Liver (tissue), 9 donors: Measurements from ENCODE around the gene TSPAN5. TPM values are rescaled to one million over a fixed set of nuclear protein-coding genes. Genes with fewer than 3 reads are reported as not detected.

Experiments
- DNase-seq: peaks from one replicate; pipeline ENCODE4 v3.0.0-alpha.2; 2017; ENCODE audit warnings: low spot score
- H3K27ac ChIP-seq, 2 donors: one replicate each; pipeline ENCODE4 v1.7.0; 2013; ENCODE audit warnings: inconsistent platforms in 2 of 2, low read length in 2 of 2, control low read depth in 1 of 2, low read depth in 1 of 2, mild to moderate bottlenecking in 1 of 2
- H3K27me3 ChIP-seq, 4 donors: one replicate each; pipeline versions ENCODE4 v1.6.1 to v1.7.0; 2013; ENCODE audit warnings: low read length in 3 of 4, inconsistent platforms in 1 of 4, mild to moderate bottlenecking in 1 of 4, moderate library complexity in 1 of 4; ENCODE audit not compliant: control insufficient read depth in 4 of 4, insufficient read depth in 4 of 4
- H3K36me3 ChIP-seq, 4 donors: one replicate each; pipeline versions ENCODE4 v1.6.1 to v1.7.0; 2013; ENCODE audit warnings: low read length in 3 of 4, mild to moderate bottlenecking in 3 of 4, low read depth in 1 of 4, moderate library complexity in 1 of 4; ENCODE audit not compliant: control insufficient read depth in 4 of 4, insufficient read depth in 3 of 4
- H3K4me1 ChIP-seq, 4 donors: one replicate each; pipeline versions ENCODE4 v1.6.1 to v1.7.0; 2013; ENCODE audit warnings: low read length in 3 of 4, mild to moderate bottlenecking in 3 of 4, moderate library complexity in 1 of 4; ENCODE audit not compliant: control insufficient read depth in 4 of 4, insufficient read depth in 4 of 4
- H3K4me3 ChIP-seq, 3 donors: one replicate each; pipeline versions ENCODE4 v1.6.1 to v1.7.0; 2013; ENCODE audit warnings: low read length in 3 of 3, control low read depth in 1 of 3, low read depth in 1 of 3, mild to moderate bottlenecking in 1 of 3
- H3K9ac ChIP-seq, 2 donors: one replicate each; pipeline ENCODE4 v1.7.0; 2013; ENCODE audit warnings: low read length in 2 of 2, mild to moderate bottlenecking in 2 of 2, moderate library complexity in 2 of 2, control low read depth in 1 of 2, low read depth in 1 of 2
- H3K9me3 ChIP-seq, 4 donors: one replicate each; pipeline versions ENCODE4 v1.6.1 to v1.7.0; 2013; ENCODE audit warnings: low read length in 3 of 4; ENCODE audit not compliant: control insufficient read depth in 4 of 4
- EGR1 ChIP-seq, 2 donors: IDR thresholded peaks; 2 replicates each; pipeline ENCODE4 v1.6.1; 2016 to 2018; ENCODE audit warnings: antibody characterized with exemption in 2 of 2, low read depth in 2 of 2
- FOXA1 ChIP-seq: IDR thresholded peaks from 2 replicates; pipeline ENCODE4 v1.6.1; 2016; ENCODE audit warnings: antibody characterized with exemption
- GABPA ChIP-seq, 2 donors: IDR thresholded peaks in 1 of 2; conservative IDR thresholded peaks in 1 of 2; 2 replicates each; pipeline ENCODE4 v1.6.1; 2016; ENCODE audit warnings: antibody characterized with exemption in 2 of 2, mild to moderate bottlenecking in 1 of 2, moderate library complexity in 1 of 2
- HNF4A ChIP-seq, 2 donors: conservative IDR thresholded peaks; 2 replicates each; pipeline ENCODE4 v1.6.1; 2016; ENCODE audit warnings: antibody characterized with exemption in 2 of 2, mild to moderate bottlenecking in 2 of 2
- HNF4G ChIP-seq: IDR thresholded peaks from 2 replicates; pipeline ENCODE4 v1.6.1; 2016; ENCODE audit warnings: antibody characterized with exemption
- NR2F2 ChIP-seq: IDR thresholded peaks from 2 replicates; pipeline ENCODE4 v1.6.1; 2016; ENCODE audit warnings: antibody characterized with exemption
- RAD21 ChIP-seq, 2 donors: IDR thresholded peaks; 2 replicates each; pipeline ENCODE4 v1.6.1; 2016; ENCODE audit warnings: antibody characterized with exemption in 2 of 2, mild to moderate bottlenecking in 2 of 2
- SP1 ChIP-seq: IDR thresholded peaks from 2 replicates; pipeline ENCODE4 v1.6.1; 2018; ENCODE audit warnings: antibody characterized with exemption, mild to moderate bottlenecking
- YY1 ChIP-seq: IDR thresholded peaks from 2 replicates; pipeline ENCODE4 v1.6.1; 2016; ENCODE audit warnings: antibody characterized with exemption, mild to moderate bottlenecking
- WGBS: extraction: QIAGEN DNeasy Blood & Tissue Kit; methylation state at CpG from one replicate; pipeline ENCODE4 v1.1.7; 2013; 5-methylcytosine and 5-hydroxymethylcytosine counted together
- polyA plus RNA-seq, 2 donors: library from polyadenylated mRNA; stranded (reverse) in 1 of 2; unstranded in 1 of 2; fragments of 200-250 nt in 1 of 2; fragments of >200 nt in 1 of 2; fragmentation: Nextera tagmentation in 1 of 2; extraction: Ambion mirVana in 1 of 2; gene quantifications; one replicate each; pipeline versions ENCODE4 v1.2.1 to v1.2.3, GENCODE V29; 2013 to 2015
- total RNA-seq, 2 donors: library from RNA; depleted of rRNA; stranded (reverse); fragments of >200 nt; gene quantifications; one replicate each; pipeline ENCODE4 v1.2.3, GENCODE V29; 2014
- TF ChIP-seq, protein P1 (sequence below): fragments of 150-350 bp; IDR thresholded peaks from 2 replicates; pipeline ENCODE4 v1.5.1; 2017; ENCODE audit warnings: improper control_type of control experiment, low read depth, low read length; ENCODE audit not compliant: missing input control
- TF ChIP-seq, protein P2 (sequence below): IDR thresholded peaks from 2 replicates; pipeline ENCODE4 v1.6.1; 2016; ENCODE audit warnings: antibody characterized with exemption
- TF ChIP-seq, protein P3 (sequence below): IDR thresholded peaks from 2 replicates; pipeline ENCODE4 v1.6.1; 2016; ENCODE audit warnings: antibody characterized with exemption
- TF ChIP-seq, protein P4 (sequence below): IDR thresholded peaks from 2 replicates; pipeline ENCODE4 v1.6.1; 2016; ENCODE audit warnings: antibody characterized with exemption
- donor health status: healthy.
- donor health status: healthy.
- donor health status: healthy.
- donor health status: healthy.
- donor health status: healthy.

The TSPAN5 gene
- total and polyA plus RNA-seq, 4 donors, result 0.36 to 54.0 (median 0.63) TPM

DNA sequence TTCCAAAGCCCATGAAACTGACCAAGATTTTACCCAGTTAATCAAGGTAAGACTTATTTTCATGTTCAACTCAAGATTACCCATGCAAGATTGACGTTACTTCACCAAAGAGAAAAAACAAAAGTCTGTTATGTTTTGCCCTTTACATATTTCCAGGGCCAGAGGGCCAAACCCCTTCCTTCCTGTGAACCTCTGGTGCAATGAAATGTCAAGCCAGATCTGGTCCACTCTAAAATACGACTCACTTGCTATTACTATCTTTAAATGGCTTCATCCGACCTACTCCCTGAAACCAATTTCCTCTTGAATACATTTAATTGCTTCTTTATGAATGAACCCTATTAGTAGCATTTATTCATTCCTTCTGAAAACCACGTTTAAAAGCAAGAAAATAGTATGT lies 33.0 kb downstream of the TSPAN5 start (continued):
- TF ChIP-seq, protein P1, sequence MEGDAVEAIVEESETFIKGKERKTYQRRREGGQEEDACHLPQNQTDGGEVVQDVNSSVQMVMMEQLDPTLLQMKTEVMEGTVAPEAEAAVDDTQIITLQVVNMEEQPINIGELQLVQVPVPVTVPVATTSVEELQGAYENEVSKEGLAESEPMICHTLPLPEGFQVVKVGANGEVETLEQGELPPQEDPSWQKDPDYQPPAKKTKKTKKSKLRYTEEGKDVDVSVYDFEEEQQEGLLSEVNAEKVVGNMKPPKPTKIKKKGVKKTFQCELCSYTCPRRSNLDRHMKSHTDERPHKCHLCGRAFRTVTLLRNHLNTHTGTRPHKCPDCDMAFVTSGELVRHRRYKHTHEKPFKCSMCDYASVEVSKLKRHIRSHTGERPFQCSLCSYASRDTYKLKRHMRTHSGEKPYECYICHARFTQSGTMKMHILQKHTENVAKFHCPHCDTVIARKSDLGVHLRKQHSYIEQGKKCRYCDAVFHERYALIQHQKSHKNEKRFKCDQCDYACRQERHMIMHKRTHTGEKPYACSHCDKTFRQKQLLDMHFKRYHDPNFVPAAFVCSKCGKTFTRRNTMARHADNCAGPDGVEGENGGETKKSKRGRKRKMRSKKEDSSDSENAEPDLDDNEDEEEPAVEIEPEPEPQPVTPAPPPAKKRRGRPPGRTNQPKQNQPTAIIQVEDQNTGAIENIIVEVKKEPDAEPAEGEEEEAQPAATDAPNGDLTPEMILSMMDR, result no peak
- TF ChIP-seq HNF4A (conservative IDR thresholded peaks at IDR 0.05), result no peak
- TF ChIP-seq RAD21 (IDR thresholded peaks at IDR 0.05), result no peak
- no peak for TF ChIP-seq NR2F2

DNA sequence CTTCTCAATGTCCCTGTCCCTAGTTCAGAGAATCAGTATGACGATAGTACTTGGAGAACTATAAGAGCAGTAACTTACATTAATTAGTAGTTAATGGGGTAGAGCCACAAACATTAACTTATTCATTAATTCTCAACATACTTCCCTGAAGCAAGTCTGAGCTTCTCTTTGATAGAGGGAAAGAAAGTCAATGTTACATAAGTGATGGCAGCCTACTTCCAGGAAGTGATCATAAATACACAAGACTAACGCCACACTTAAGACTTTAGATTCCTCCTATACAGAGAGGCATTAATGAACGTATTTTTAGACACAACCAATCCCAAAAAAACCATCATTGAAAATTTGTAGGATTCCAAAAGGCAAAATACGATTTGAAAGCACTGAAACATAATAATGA lies 33.8 kb downstream of the TSPAN5 start:
- H3K4me1 ChIP-seq, result no peaks in the 10 kb centered on the region
- no peak for DNase-seq
- no peak overlapping the region for H3K9ac ChIP-seq

DNA sequence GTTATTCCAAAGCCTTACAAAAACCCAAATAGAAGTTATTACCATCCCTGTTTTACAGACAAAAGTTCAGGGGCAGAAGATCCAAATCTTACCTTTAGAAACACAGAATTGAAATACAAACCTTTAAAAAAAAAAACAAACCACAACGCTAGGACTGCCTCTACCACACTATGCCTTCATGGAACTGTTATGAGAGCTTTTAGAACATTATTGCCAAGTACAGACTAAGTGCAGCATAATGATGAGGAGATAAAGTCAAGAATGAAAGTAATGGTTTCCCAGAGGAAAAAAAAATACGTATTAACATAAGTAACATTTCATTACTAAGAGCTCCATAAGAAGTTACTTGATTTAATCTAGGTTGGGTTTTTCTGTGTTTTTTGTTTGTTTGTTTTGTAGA lies 34.3 kb downstream of the TSPAN5 start:
- Histone ChIP-seq H3K9me3 (no peaks in the 10 kb centered on the region), H3K4me3 (no peak overlapping the region), H3K27ac (no peak overlapping the region), H3K36me3 (no peaks in the 10 kb centered on the region), H3K27me3 (no peaks in the 10 kb centered on the region), H3K9ac (no peak overlapping the region), H3K4me1 (no peaks in the 10 kb centered on the region)
- 93% methylated on average over 2 of the region's 2 CpGs for WGBS
- TF ChIP-seq SP1 (no peak), YY1 (no peak), HNF4G (no peak), NR2F2 (no peak), HNF4A (conservative IDR thresholded peaks at IDR 0.05) (no peak), GABPA (IDR thresholded peaks at IDR 0.05 in 1 of 2, conservative IDR thresholded peaks at IDR 0.05 in 1 of 2) (no peak), FOXA1 (no peak)
- TF ChIP-seq, protein P1, result no peak
- DNase-seq, result no peak

More for the DNA sequence above, 33.8 kb downstream of the TSPAN5 start:
- Histone ChIP-seq H3K4me3 (no peak overlapping the region), H3K27ac (no peak overlapping the region), H3K36me3 (no peaks in the 10 kb centered on the region), H3K9me3 (no peaks in the 10 kb centered on the region), H3K27me3 (no peaks in the 10 kb centered on the region)
- WGBS, result 78% methylated on average over 4 of the region's 4 CpGs
- TF ChIP-seq EGR1 (IDR thresholded peaks at IDR 0.05; ENCODE audit: low read depth in 2 of 2), result no peak
- TF ChIP-seq, protein P1, result no peak
- TF ChIP-seq, protein P2, sequence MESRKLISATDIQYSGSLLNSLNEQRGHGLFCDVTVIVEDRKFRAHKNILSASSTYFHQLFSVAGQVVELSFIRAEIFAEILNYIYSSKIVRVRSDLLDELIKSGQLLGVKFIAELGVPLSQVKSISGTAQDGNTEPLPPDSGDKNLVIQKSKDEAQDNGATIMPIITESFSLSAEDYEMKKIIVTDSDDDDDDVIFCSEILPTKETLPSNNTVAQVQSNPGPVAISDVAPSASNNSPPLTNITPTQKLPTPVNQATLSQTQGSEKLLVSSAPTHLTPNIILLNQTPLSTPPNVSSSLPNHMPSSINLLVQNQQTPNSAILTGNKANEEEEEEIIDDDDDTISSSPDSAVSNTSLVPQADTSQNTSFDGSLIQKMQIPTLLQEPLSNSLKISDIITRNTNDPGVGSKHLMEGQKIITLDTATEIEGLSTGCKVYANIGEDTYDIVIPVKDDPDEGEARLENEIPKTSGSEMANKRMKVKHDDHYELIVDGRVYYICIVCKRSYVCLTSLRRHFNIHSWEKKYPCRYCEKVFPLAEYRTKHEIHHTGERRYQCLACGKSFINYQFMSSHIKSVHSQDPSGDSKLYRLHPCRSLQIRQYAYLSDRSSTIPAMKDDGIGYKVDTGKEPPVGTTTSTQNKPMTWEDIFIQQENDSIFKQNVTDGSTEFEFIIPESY, result no peak
- TF ChIP-seq, protein P3, sequence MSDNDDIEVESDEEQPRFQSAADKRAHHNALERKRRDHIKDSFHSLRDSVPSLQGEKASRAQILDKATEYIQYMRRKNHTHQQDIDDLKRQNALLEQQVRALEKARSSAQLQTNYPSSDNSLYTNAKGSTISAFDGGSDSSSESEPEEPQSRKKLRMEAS, result no peak
- TF ChIP-seq, protein P4, sequence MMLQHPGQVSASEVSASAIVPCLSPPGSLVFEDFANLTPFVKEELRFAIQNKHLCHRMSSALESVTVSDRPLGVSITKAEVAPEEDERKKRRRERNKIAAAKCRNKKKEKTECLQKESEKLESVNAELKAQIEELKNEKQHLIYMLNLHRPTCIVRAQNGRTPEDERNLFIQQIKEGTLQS, result no peak
